Epithelial cell of proximal tubule (primary cell): ENCODE measurements around the gene MED12L. TPM values are rescaled to one million over a fixed set of nuclear protein-coding genes. Genes with fewer than 3 reads are reported as not detected.

ENCODE experiments used
- DNase-seq: peaks from one replicate; pipeline ENCODE4 v3.0.0-alpha.2; 2011; ENCODE audit warnings: low read depth
- H3K4me3 ChIP-seq: 2 replicates; pipeline ENCODE4 v1.5.1; 2011; ENCODE audit warnings: low read depth, mild to moderate bottlenecking, low read length
- CTCF ChIP-seq: conservative IDR thresholded peaks from 2 replicates; pipeline ENCODE4 v1.5.1; 2012; ENCODE audit warnings: low read depth, mild to moderate bottlenecking, low read length
- total RNA-seq: library from RNA; depleted of rRNA; stranded (reverse); fragments of >200 nt; gene quantifications from 2 replicates; pipeline ENCODE4 v1.2.3, GENCODE V29; 2015

Gene MED12L
- total RNA-seq, 1 donor from 2014 or later: 0.12 TPM

- DNase-seq: no peak
- H3K4me3 ChIP-seq: no peak overlapping the region
- TF ChIP-seq CTCF: no peak
Observed at GRCh38 chr3:151297429-151297828, 212.0 kb downstream of the MED12L start.

- no peak for DNase-seq
- no peak for TF ChIP-seq CTCF
Observed at GRCh38 chr3:151299006-151299405, 213.5 kb downstream of the MED12L start.

GRCh38 chr3:151300539-151300938 is 215.1 kb downstream of the MED12L start:
- no peak for TF ChIP-seq CTCF
- no peak for DNase-seq
- H3K4me3 ChIP-seq: no peak overlapping the region

More at GRCh38 chr3:151299006-151299405, 213.5 kb downstream of the MED12L start:
- no peak overlapping the region for H3K4me3 ChIP-seq

- H3K4me3 ChIP-seq: no peak overlapping the region
- no peak for DNase-seq
- TF ChIP-seq CTCF: no peak
Observed at GRCh38 chr3:151301787-151302186, 216.3 kb downstream of the MED12L start.

- no peak overlapping the region for H3K4me3 ChIP-seq
- no peak for TF ChIP-seq CTCF
- no peak for DNase-seq
Observed at GRCh38 chr3:151303751-151304150, 218.3 kb downstream of the MED12L start.

GRCh38 chr3:151305060-151305774 is 219.8 kb downstream of the MED12L start:
- peak; percentile 98 for DNase-seq
- peak overlapping the region; percentile 21 for H3K4me3 ChIP-seq
- peak; percentile 39 for TF ChIP-seq CTCF

GRCh38 chr3:151305775-151306151 is 220.3 kb downstream of the MED12L start:
- no peak for TF ChIP-seq CTCF
- no peak overlapping the region for H3K4me3 ChIP-seq
- no peak for DNase-seq
